ENCODE measurements around the gene CCM2L.

DNA sequence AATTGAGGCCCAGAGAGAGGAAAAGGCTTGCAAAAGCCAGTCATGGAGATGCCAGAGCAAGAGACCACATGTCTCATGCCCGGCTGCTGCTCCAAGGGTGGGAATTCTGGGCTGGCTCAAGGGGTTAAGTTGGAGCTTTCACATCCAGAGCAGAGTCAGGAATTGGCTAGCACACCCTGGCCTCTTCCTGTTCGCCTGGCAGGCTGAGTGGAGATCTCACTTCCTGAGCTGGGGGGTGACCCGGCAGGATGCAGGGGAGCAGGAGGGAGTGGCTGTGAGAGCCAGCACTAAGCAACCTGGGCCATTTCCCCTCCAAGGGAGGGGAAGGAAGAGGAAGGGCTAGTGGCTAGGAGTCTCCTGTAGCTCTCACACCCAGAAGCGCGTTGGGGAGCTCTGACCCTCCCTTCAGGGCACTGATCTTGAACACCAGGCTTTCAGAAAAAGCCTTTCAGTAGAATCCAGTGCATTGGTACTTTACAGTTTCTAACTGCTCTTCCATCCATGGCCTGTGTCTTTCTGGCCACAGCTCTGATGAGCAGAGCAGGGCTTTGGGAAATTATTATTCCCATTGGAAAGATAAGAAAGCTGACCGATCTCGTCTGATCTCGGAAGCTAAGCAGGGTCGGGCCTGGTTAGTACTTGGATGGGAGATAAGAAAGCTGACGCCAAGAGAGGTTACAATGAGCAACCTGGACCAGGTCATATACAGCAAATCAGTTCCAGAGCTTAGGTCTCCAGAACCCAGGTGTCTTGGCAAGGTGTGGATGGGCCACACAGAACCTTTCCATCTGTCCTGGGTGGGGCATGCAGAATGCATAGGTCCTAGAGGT lies 2.2 kb upstream of the CCM2L start:
- TF ChIP-seq, protein P1, sequence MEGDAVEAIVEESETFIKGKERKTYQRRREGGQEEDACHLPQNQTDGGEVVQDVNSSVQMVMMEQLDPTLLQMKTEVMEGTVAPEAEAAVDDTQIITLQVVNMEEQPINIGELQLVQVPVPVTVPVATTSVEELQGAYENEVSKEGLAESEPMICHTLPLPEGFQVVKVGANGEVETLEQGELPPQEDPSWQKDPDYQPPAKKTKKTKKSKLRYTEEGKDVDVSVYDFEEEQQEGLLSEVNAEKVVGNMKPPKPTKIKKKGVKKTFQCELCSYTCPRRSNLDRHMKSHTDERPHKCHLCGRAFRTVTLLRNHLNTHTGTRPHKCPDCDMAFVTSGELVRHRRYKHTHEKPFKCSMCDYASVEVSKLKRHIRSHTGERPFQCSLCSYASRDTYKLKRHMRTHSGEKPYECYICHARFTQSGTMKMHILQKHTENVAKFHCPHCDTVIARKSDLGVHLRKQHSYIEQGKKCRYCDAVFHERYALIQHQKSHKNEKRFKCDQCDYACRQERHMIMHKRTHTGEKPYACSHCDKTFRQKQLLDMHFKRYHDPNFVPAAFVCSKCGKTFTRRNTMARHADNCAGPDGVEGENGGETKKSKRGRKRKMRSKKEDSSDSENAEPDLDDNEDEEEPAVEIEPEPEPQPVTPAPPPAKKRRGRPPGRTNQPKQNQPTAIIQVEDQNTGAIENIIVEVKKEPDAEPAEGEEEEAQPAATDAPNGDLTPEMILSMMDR (IDR thresholded peaks at IDR 0.05) = no peak
- no peak for TF ChIP-seq POLR2A (IDR thresholded peaks at IDR 0.05)

All from lower leg skin (tissue), 3 donors.